GM23338 (cell line): ENCODE results near the gene RORC. TPM values are rescaled to one million over a fixed set of nuclear protein-coding genes. Genes with fewer than 3 reads are reported as not detected.

Experiments used
- ATAC-seq: fragments of 200-7000 bp; cut with Tn5 transposase; 3 replicates; pipeline ENCODE4 v1.9.1; 2020
- DNase-seq: peaks from one replicate; pipeline ENCODE4 v3.0.0-alpha.2; 2015; ENCODE audit warnings: low spot score
- H2AFZ ChIP-seq: fragments of 200-600 bp; sonication (generic); 2 replicates; pipeline ENCODE4 v1.8.0; 2016; ENCODE audit warnings: antibody characterized with exemption, mild to moderate bottlenecking, moderate library complexity
- H3F3A ChIP-seq: fragments of 200-600 bp; sonication (generic); replicated peaks from 2 replicates; pipeline ENCODE4 v1.8.0; 2017; ENCODE audit warnings: antibody characterized with exemption, mixed run types, low read depth
- H3K27ac ChIP-seq: fragments of 200-600 bp; sonication (generic); 2 replicates; pipeline ENCODE4 v1.6.1; 2016; ENCODE audit warnings: low read depth
- H3K27me3 ChIP-seq: fragments of 200-600 bp; sonication (generic); 2 replicates; pipeline ENCODE4 v1.8.0; 2016; ENCODE audit warnings: mild to moderate bottlenecking, mixed run types, moderate library complexity; ENCODE audit not compliant: insufficient read depth
- H3K36me3 ChIP-seq: fragments of 200-600 bp; sonication (generic); 2 replicates; pipeline ENCODE4 v1.8.0; 2016; ENCODE audit warnings: mild to moderate bottlenecking; ENCODE audit not compliant: insufficient read depth
- H3K4me1 ChIP-seq: fragments of 200-600 bp; sonication (generic); 2 replicates; pipeline ENCODE4 v1.8.0; 2016; ENCODE audit warnings: mild to moderate bottlenecking, moderate library complexity; ENCODE audit not compliant: insufficient read depth
- H3K4me2 ChIP-seq: fragments of 200-600 bp; sonication (generic); 2 replicates; pipeline ENCODE4 v1.7.1; 2017; ENCODE audit warnings: mixed run types
- H3K4me3 ChIP-seq: fragments of 200-600 bp; sonication (generic); 2 replicates; pipeline ENCODE4 v1.6.1; 2016; ENCODE audit warnings: mixed run types
- H3K79me2 ChIP-seq: fragments of 200-600 bp; sonication (generic); replicated peaks from 2 replicates; pipeline ENCODE4 v1.8.0; 2017; ENCODE audit warnings: mild to moderate bottlenecking; ENCODE audit not compliant: insufficient read depth
- H3K9me2 ChIP-seq: fragments of 200-600 bp; sonication (generic); 2 replicates; pipeline ENCODE4 v1.8.0; 2017; ENCODE audit not compliant: insufficient read depth
- H4K20me1 ChIP-seq: fragments of 200-600 bp; sonication (generic); replicated peaks from 2 replicates; pipeline ENCODE4 v1.8.0; 2017; ENCODE audit warnings: mild to moderate bottlenecking; ENCODE audit not compliant: insufficient read depth
- H3K27ac Mint-ChIP-seq: 2 replicates; pipeline ENCODE4 v1.8.0; 2020; ENCODE audit warnings: inconsistent platforms, mild to moderate bottlenecking, moderate library complexity, mixed read lengths
- H3K27me3 Mint-ChIP-seq: 3 replicates; pipeline ENCODE4 v1.8.0; 2022; ENCODE audit warnings: low read depth, mild to moderate bottlenecking, moderate library complexity, mixed read lengths, inconsistent platforms; ENCODE audit not compliant: insufficient read depth, poor library complexity
- H3K36me3 Mint-ChIP-seq: 3 replicates; pipeline ENCODE4 v1.8.0; 2021; ENCODE audit warnings: low read depth, mild to moderate bottlenecking, inconsistent platforms, moderate library complexity, mixed read lengths
- H3K4me1 Mint-ChIP-seq: 3 replicates; pipeline ENCODE4 v1.8.0; 2020; ENCODE audit warnings: mild to moderate bottlenecking, inconsistent platforms, mixed read lengths
- H3K4me3 Mint-ChIP-seq: 3 replicates; pipeline ENCODE4 v1.8.0; 2021; ENCODE audit warnings: moderate library complexity, mild to moderate bottlenecking, inconsistent platforms, mixed read lengths
- H3K9me3 Mint-ChIP-seq: 3 replicates; pipeline ENCODE4 v1.8.0; 2020; ENCODE audit warnings: moderate library complexity, mild to moderate bottlenecking, inconsistent platforms, mixed read lengths
- CREB1 ChIP-seq: fragments of 250-450 bp; sonication (Bioruptor Pico); IDR thresholded peaks from 2 replicates; pipeline ENCODE4 v1.5.0; 2020; ENCODE audit warnings: low read depth, mild to moderate bottlenecking, moderate library complexity
- CTCF ChIP-seq, 2 experiments: fragments of 200-600 bp in 1 of 2; sonication (generic) in 1 of 2; conservative IDR thresholded peaks; 2 replicates each; pipeline versions ENCODE4 v1.5.1 to v1.6.1; 2016 to 2017; ENCODE audit warnings: antibody characterized with exemption in 2 of 2, low read depth in 2 of 2, mild to moderate bottlenecking in 2 of 2, moderate library complexity in 1 of 2
- ETS1 ChIP-seq: IDR thresholded peaks from 2 replicates; pipeline ENCODE4 v1.6.1; 2016; ENCODE audit warnings: antibody characterized with exemption
- EZH2 ChIP-seq: fragments of 200-600 bp; sonication (generic); IDR thresholded peaks from one replicate; pipeline ENCODE4 v1.8.0; 2017; ENCODE audit warnings: antibody characterized with exemption, mild to moderate bottlenecking, low read depth; ENCODE audit not compliant: unreplicated experiment
- EZH2phosphoT487 ChIP-seq: fragments of 200-600 bp; sonication (generic); IDR thresholded peaks from one replicate; pipeline ENCODE4 v1.8.1; 2018; ENCODE audit warnings: antibody characterized with exemption; ENCODE audit not compliant: unreplicated experiment
- JUNB ChIP-seq: IDR thresholded peaks from one replicate; pipeline ENCODE4 v1.6.1; 2016; ENCODE audit warnings: antibody characterized with exemption; ENCODE audit not compliant: unreplicated experiment
- POLR2AphosphoS5 ChIP-seq: IDR thresholded peaks from 2 replicates; pipeline ENCODE4 v1.6.1; 2016; ENCODE audit warnings: antibody characterized with exemption, low read depth
- STAT1 ChIP-seq: IDR thresholded peaks from one replicate; pipeline ENCODE4 v1.6.1; 2016; ENCODE audit warnings: antibody characterized with exemption; ENCODE audit not compliant: unreplicated experiment
- ZNF114 ChIP-seq: fragments of 250-450 bp; sonication (Bioruptor Pico); IDR thresholded peaks from 2 replicates; pipeline ENCODE4 v1.5.0; 2020; ENCODE audit warnings: mild to moderate bottlenecking, moderate library complexity
- ZNF331 ChIP-seq: fragments of 250-450 bp; sonication (Bioruptor Pico); IDR thresholded peaks from 2 replicates; pipeline ENCODE4 v1.5.0; 2020; ENCODE audit warnings: low read depth, mild to moderate bottlenecking, moderate library complexity
- ZNF462 ChIP-seq: fragments of 250-450 bp; sonication (Bioruptor Pico); IDR thresholded peaks from 2 replicates; pipeline ENCODE4 v1.5.0; 2020; ENCODE audit warnings: mild to moderate bottlenecking, moderate library complexity
- polyA plus RNA-seq: library from polyadenylated mRNA; unstranded; fragments of >200 nt; fragmentation: Nextera tagmentation; extraction: Ambion mirVana; gene quantifications from 2 replicates; pipeline ENCODE4 v1.2.1, GENCODE V29; 2016
- total RNA-seq: library from RNA; depleted of rRNA; stranded (reverse); fragments of >200 nt; shearing (Covaris generic); gene quantifications from 2 replicates; pipeline ENCODE4 v1.2.3, GENCODE V29; 2014

The RORC gene
- total and polyA plus RNA-seq, 2 experiments from 2014 or later: 0.29 to 0.97 TPM

GRCh38 chr1:151858886-151859665 lies 27.5 kb upstream of the RORC start (continued):
- TF ChIP-seq EZH2 (no peak), CTCF (conservative IDR thresholded peaks at IDR 0.05; ENCODE audit: low read depth in 2 of 2) (no peak), POLR2AphosphoS5 (no peak)

- Histone ChIP-seq H3K27ac (no peak overlapping the region), H3K9me2 (no peaks in the 10 kb centered on the region), H3K4me3 (no peak overlapping the region), H2AFZ (no peak overlapping the region), H3K4me1 (peaks cover 5% of the 10 kb centered on the region; the same call in 1 of the 2 replicates), H3K36me3 (no peaks in the 10 kb centered on the region; the same call in 1 of the 2 replicates), H3F3A (no peaks in the 10 kb centered on the region), H3K27me3 (peaks cover 60% of the 10 kb centered on the region), H4K20me1 (no peaks in the 10 kb centered on the region; the same call in 1 of the 2 replicates), H3K4me2 (no peak overlapping the region), H3K79me2 (no peaks in the 10 kb centered on the region)
- Mint-ChIP-seq H3K4me3 (no peak overlapping the region), H3K4me1 (peaks cover 23% of the 10 kb centered on the region), H3K27ac (no peak overlapping the region), H3K9me3 (no peaks in the 10 kb centered on the region; the same call in 2 of the 3 replicates), H3K27me3 (peaks cover 65% of the 10 kb centered on the region), H3K36me3 (no peaks in the 10 kb centered on the region)
- ATAC-seq (no peak), DNase-seq (no peak)
- TF ChIP-seq CTCF (conservative IDR thresholded peaks at IDR 0.05; ENCODE audit: low read depth in 2 of 2) (no peak), STAT1 (no peak), EZH2phosphoT487 (no peak), ETS1 (no peak), ZNF114 (no peak), EZH2 (no peak), JUNB (no peak), ZNF462 (CRISPR knock-in tag) (no peak), CREB1 (CRISPR knock-in tag) (no peak), ZNF331 (no peak)
Measured at GRCh38 chr1:151858030-151858746, 26.6 kb upstream of the RORC start.
